CD4-positive, CD25-positive, alpha-beta regulatory T cell (primary cell): ENCODE measurements around the gene GSTM2. TPM values are rescaled to one million over a fixed set of nuclear protein-coding genes. Genes with fewer than 3 reads are reported as not detected.

Experiments
- ATAC-seq, 2 donors: fragments of 150-1000 bp; cut with Tn5 transposase; one replicate each; pipeline ENCODE4 v1.10.0; 2021; ENCODE audit warnings: low read depth in 2 of 2, moderate number of reproducible peaks in 2 of 2, moderate library complexity in 1 of 2
- DNase-seq, 3 donors: peaks; one replicate each; pipeline versions ENCODE4 v3.0.0 to v3.0.0-alpha.2; 2012 to 2022; ENCODE audit warnings: mixed read lengths in 1 of 3
- H3K27ac ChIP-seq: one replicate; pipeline ENCODE4 v1.7.0; 2013; ENCODE audit warnings: mild to moderate bottlenecking, low read length; ENCODE audit not compliant: insufficient read depth, poor library complexity, severe bottlenecking
- H3K27me3 ChIP-seq: one replicate; pipeline ENCODE4 v1.7.0; 2013; ENCODE audit warnings: low read length; ENCODE audit not compliant: control insufficient read depth, insufficient read depth
- H3K36me3 ChIP-seq: one replicate; pipeline ENCODE4 v1.7.0; 2013; ENCODE audit warnings: mild to moderate bottlenecking, low read length, moderate library complexity; ENCODE audit not compliant: control insufficient read depth, insufficient read depth
- H3K4me1 ChIP-seq: 2 replicates; pipeline ENCODE4 v1.7.0; 2013; ENCODE audit warnings: mild to moderate bottlenecking, low read length; ENCODE audit not compliant: insufficient read depth, control insufficient read depth, poor library complexity, severe bottlenecking
- H3K4me3 ChIP-seq: one replicate; pipeline ENCODE4 v1.7.0; 2013; ENCODE audit warnings: low read depth, mild to moderate bottlenecking, low read length, moderate library complexity
- H3K9me3 ChIP-seq, 2 experiments: 1 replicate in 1 of 2; 2 replicates in 1 of 2; pipeline ENCODE4 v1.7.0; 2013; ENCODE audit warnings: low read length in 2 of 2, mild to moderate bottlenecking in 1 of 2, moderate library complexity in 1 of 2; ENCODE audit not compliant: control insufficient read depth in 2 of 2
- H3K27ac Mint-ChIP-seq, 3 donors: one replicate each; pipeline ENCODE4 v1.8.0; 2020 to 2022; ENCODE audit warnings: mild to moderate bottlenecking in 3 of 3, mixed read lengths in 3 of 3, moderate library complexity in 2 of 3
- H3K27me3 Mint-ChIP-seq: one replicate; pipeline ENCODE4 v1.8.0; 2022; ENCODE audit warnings: mild to moderate bottlenecking, mixed read lengths
- H3K36me3 Mint-ChIP-seq: one replicate; pipeline ENCODE4 v1.8.0; 2020; ENCODE audit warnings: mixed read lengths
- H3K4me1 Mint-ChIP-seq, 4 donors: one replicate each; pipeline ENCODE4 v1.8.0; 2020 to 2022; ENCODE audit warnings: mixed read lengths in 4 of 4, mild to moderate bottlenecking in 1 of 4
- H3K4me3 Mint-ChIP-seq, 4 donors: one replicate each; pipeline ENCODE4 v1.8.0; 2020 to 2022; ENCODE audit warnings: mild to moderate bottlenecking in 4 of 4, mixed read lengths in 4 of 4, moderate library complexity in 3 of 4
- H3K9me3 Mint-ChIP-seq, 7 donors: one replicate each; pipeline ENCODE4 v1.8.0; 2020 to 2022; ENCODE audit warnings: mixed read lengths in 7 of 7, mild to moderate bottlenecking in 3 of 7, moderate library complexity in 2 of 7
- polyA plus RNA-seq, 4 donors: library from polyadenylated mRNA; unstranded; fragments of 300-500 nt; fragmentation: Illumina TruSeq; gene quantifications; one replicate each; pipeline ENCODE4 v1.2.3, GENCODE V29; 2021
- total RNA-seq: library from RNA; stranded (reverse); gene quantifications from one replicate; pipeline ENCODE4 v1.2.3, GENCODE V29; 2022

Gene GSTM2
- total RNA-seq (36.2 TPM), polyA plus RNA-seq (10 to 100 TPM in 2 of 4 donors, 1 to 10 TPM in 2; 8.0 to 11.9 (median 10.4) TPM)

- H3K27ac Mint-ChIP-seq, result peak within 1 kb of the TSS in 2 of 3 donors; percentile 34 to 36
- no peak within 1 kb of the TSS for H3K27ac ChIP-seq
Measured at GRCh38 chr1:109667452-109668122, at the start of gene GSTM2. Gene GSTM2 (plus strand): TSS chr1:109668057. CDS start chr1:109668116, 59 bp downstream.

GRCh38 chr1:109618661-109619575 is 48.9 kb upstream of the GSTM2 start:
- peak overlapping the region; percentile 85 for H3K27ac ChIP-seq
- no peaks in the 10 kb centered on the region for H3K27me3 ChIP-seq
- peak overlapping the region; percentile 94 to 98 (median 96) for H3K27ac Mint-ChIP-seq
- no peaks in the 10 kb centered on the region for H3K36me3 ChIP-seq
- ATAC-seq (no peak), DNase-seq (no peak)
- peak overlapping the region; percentile 96 to 99 (median 97) for H3K4me3 Mint-ChIP-seq
- H3K4me3 ChIP-seq, result peak overlapping the region; percentile 63
- peaks cover 46% of the 10 kb centered on the region for H3K4me1 ChIP-seq
- peaks cover 5% of the 10 kb centered on the region for H3K36me3 Mint-ChIP-seq
- peaks cover 4% of the 10 kb centered on the region for H3K27me3 Mint-ChIP-seq
- no peaks in the 10 kb centered on the region for H3K9me3 Mint-ChIP-seq
- peaks cover 7 to 60% (median 43%) of the 10 kb centered on the region in 4 donors for H3K4me1 Mint-ChIP-seq
- no peaks in the 10 kb centered on the region for H3K9me3 ChIP-seq

More at GRCh38 chr1:109667452-109668122, at the start of gene GSTM2:
- DNase-seq, result peak; percentile 59 to 85 (median 62)
- ATAC-seq, result peak; percentile 88 to 94
- no peaks in the 10 kb centered on the region for H3K36me3 ChIP-seq
- Mint-ChIP-seq H3K4me1 (peaks cover 5 to 23% (median 10%) of the 10 kb centered on the region in 4 donors), H3K27me3 (no peaks in the 10 kb centered on the region), H3K36me3 (no peaks in the 10 kb centered on the region), H3K4me3 (peak within 1 kb of the TSS; percentile 49 to 86 (median 76)), H3K9me3 (no peaks in the 10 kb centered on the region)
- H3K4me3 ChIP-seq, result no peak within 1 kb of the TSS
- no peaks in the 10 kb centered on the region for H3K9me3 ChIP-seq
- no peaks in the 10 kb centered on the region for H3K27me3 ChIP-seq
- H3K4me1 ChIP-seq, result peaks cover 10% of the 10 kb centered on the region

GRCh38 chr1:109619576-109620400 is 48.1 kb upstream of the GSTM2 start, which contains the start of the genes AMPD2 and GNAT2:
Gene AMPD2 (plus strand): TSS chr1:109619837. CDS start chr1:109621176, 1,339 bp downstream.
Gene GNAT2 (minus strand): TSS chr1:109619616. CDS start chr1:109612870, 6,746 bp downstream.
- Mint-ChIP-seq H3K36me3 (peaks cover 5% of the 10 kb centered on the region), H3K27ac (peak within 1 kb of the TSS; percentile 94 to 98 (median 96)), H3K4me1 (peaks cover 7 to 68% (median 47%) of the 10 kb centered on the region in 4 donors), H3K4me3 (peak within 1 kb of the TSS; percentile 96 to 99 (median 97)), H3K9me3 (no peaks in the 10 kb centered on the region), H3K27me3 (peaks cover 4% of the 10 kb centered on the region)
- peak within 1 kb of the TSS; percentile 85 for H3K27ac ChIP-seq
- H3K4me3 ChIP-seq, result peak within 1 kb of the TSS; percentile 83
- H3K9me3 ChIP-seq, result no peaks in the 10 kb centered on the region
- ATAC-seq (peak; percentile 18 to 42), DNase-seq (peak; percentile 70 to 72 (median 71))
- no peaks in the 10 kb centered on the region for H3K36me3 ChIP-seq
- peaks cover 54% of the 10 kb centered on the region for H3K4me1 ChIP-seq
- H3K27me3 ChIP-seq, result no peaks in the 10 kb centered on the region

- no peak for DNase-seq
- H3K4me3 Mint-ChIP-seq, result peak overlapping the region; percentile 96 to 99 (median 97)
- peaks cover 5% of the 10 kb centered on the region for H3K36me3 Mint-ChIP-seq
- H3K4me1 Mint-ChIP-seq, result peaks cover 7 to 71% (median 48%) of the 10 kb centered on the region in 4 donors
- peak overlapping the region; percentile 85 for H3K27ac ChIP-seq
- H3K27me3 Mint-ChIP-seq, result peaks cover 4% of the 10 kb centered on the region
- H3K36me3 ChIP-seq, result no peaks in the 10 kb centered on the region
- peaks cover 54% of the 10 kb centered on the region for H3K4me1 ChIP-seq
- H3K9me3 Mint-ChIP-seq, result no peaks in the 10 kb centered on the region
- H3K27ac Mint-ChIP-seq, result peak overlapping the region; percentile 86 to 98 (median 96)
- no peak for ATAC-seq
- no peaks in the 10 kb centered on the region for H3K9me3 ChIP-seq
- no peaks in the 10 kb centered on the region for H3K27me3 ChIP-seq
- peak overlapping the region; percentile 83 for H3K4me3 ChIP-seq
Measured at GRCh38 chr1:109620401-109620791, 47.5 kb upstream of the GSTM2 start.

GRCh38 chr1:109620841-109621286 is 47.0 kb upstream of the GSTM2 start:
- H3K9me3 ChIP-seq, result no peaks in the 10 kb centered on the region
- ATAC-seq, result peak; percentile 93 to 96
- Mint-ChIP-seq H3K27me3 (peaks cover 4% of the 10 kb centered on the region), H3K4me1 (peaks cover 7 to 75% (median 46%) of the 10 kb centered on the region in 4 donors), H3K36me3 (peaks cover 5% of the 10 kb centered on the region), H3K9me3 (no peaks in the 10 kb centered on the region), H3K27ac (peak overlapping the region; percentile 86 to 98 (median 96)), H3K4me3 (peak overlapping the region; percentile 96 to 99 (median 97))
- H3K4me3 ChIP-seq, result peak overlapping the region; percentile 84
- peak; percentile 94 to 96 (median 96) for DNase-seq
- peaks cover 54% of the 10 kb centered on the region for H3K4me1 ChIP-seq
- H3K36me3 ChIP-seq, result no peaks in the 10 kb centered on the region
- peak overlapping the region; percentile 85 for H3K27ac ChIP-seq
- H3K27me3 ChIP-seq, result no peaks in the 10 kb centered on the region

GRCh38 chr1:109621379-109622136 is 46.3 kb upstream of the GSTM2 start:
- peaks cover 5% of the 10 kb centered on the region for H3K36me3 Mint-ChIP-seq
- H3K27ac ChIP-seq, result peak overlapping the region; percentile 85
- peak overlapping the region; percentile 96 to 99 (median 97) for H3K4me3 Mint-ChIP-seq
- H3K4me3 ChIP-seq, result peak overlapping the region; percentile 84
- H3K9me3 Mint-ChIP-seq, result no peaks in the 10 kb centered on the region
- H3K27ac Mint-ChIP-seq, result peak overlapping the region; percentile 64 to 96 (median 94)
- H3K36me3 ChIP-seq, result no peaks in the 10 kb centered on the region
- no peaks in the 10 kb centered on the region for H3K27me3 ChIP-seq
- peaks cover 54% of the 10 kb centered on the region for H3K4me1 ChIP-seq
- H3K4me1 Mint-ChIP-seq, result peaks cover 7 to 71% (median 42%) of the 10 kb centered on the region in 4 donors
- H3K27me3 Mint-ChIP-seq, result peaks cover 4% of the 10 kb centered on the region
- no peaks in the 10 kb centered on the region for H3K9me3 ChIP-seq
- DNase-seq (peak in 1 of 3 donors; percentile 24), ATAC-seq (no peak)
